ENCODE results near the gene RPS6KL1. TPM values are rescaled to one million over a fixed set of nuclear protein-coding genes. Genes with fewer than 3 reads are reported as not detected.
A peak's percentile ranks its signal among the peaks of the same experiment; 100 is the strongest.

RPS6KL1 gene
- total RNA-seq, 4 donors from 2014 or later, result 4.2 to 12.7 (median 6.7) TPM

- no peaks in the 10 kb centered on the region for H3K27me3 ChIP-seq
Observed at GRCh38 chr14:74915826-74916225, 7.2 kb downstream of the RPS6KL1 start.

GRCh38 chr14:74915426-74915825 is 7.6 kb downstream of the RPS6KL1 start:
- no peaks in the 10 kb centered on the region for H3K27me3 ChIP-seq
- no peak overlapping the region for H3K4me3 ChIP-seq
- no peak for DNase-seq
- H3K4me1 ChIP-seq, result peaks cover 0 to 8% (median 0%) of the 10 kb centered on the region in 4 donors
- no peak overlapping the region for H3K27ac ChIP-seq
- no peaks in the 10 kb centered on the region for H3K9me3 ChIP-seq
- TF ChIP-seq CTCF (IDR thresholded peaks at IDR 0.05), result no peak
- no peak for TF ChIP-seq POLR2A (IDR thresholded peaks at IDR 0.05)
- H3K36me3 ChIP-seq, result no peaks in the 10 kb centered on the region

More at GRCh38 chr14:74915826-74916225, 7.2 kb downstream of the RPS6KL1 start:
- H3K4me1 ChIP-seq, result peaks cover 0 to 8% (median 0%) of the 10 kb centered on the region in 4 donors
- no peak overlapping the region for H3K4me3 ChIP-seq
- TF ChIP-seq POLR2A (IDR thresholded peaks at IDR 0.05) (no peak), CTCF (IDR thresholded peaks at IDR 0.05) (no peak)
- no peak for DNase-seq
- no peaks in the 10 kb centered on the region for H3K36me3 ChIP-seq
- H3K9me3 ChIP-seq, result no peaks in the 10 kb centered on the region
- H3K27ac ChIP-seq, result no peak overlapping the region

GRCh38 chr14:74913986-74914573 is 9.0 kb downstream of the RPS6KL1 start:
- Histone ChIP-seq H3K27me3 (no peaks in the 10 kb centered on the region), H3K4me3 (no peak overlapping the region)

GRCh38 chr14:74913393-74913910 is 9.6 kb downstream of the RPS6KL1 start:
- Histone ChIP-seq H3K4me3 (no peak overlapping the region), H3K27ac (no peak overlapping the region), H3K4me1 (peaks cover 0 to 8% (median 0%) of the 10 kb centered on the region in 4 donors), H3K27me3 (no peaks in the 10 kb centered on the region), H3K36me3 (no peaks in the 10 kb centered on the region), H3K9me3 (no peaks in the 10 kb centered on the region)
- TF ChIP-seq POLR2A (IDR thresholded peaks at IDR 0.05), result no peak
- DNase-seq, result no peak

More at GRCh38 chr14:74913986-74914573, 9.0 kb downstream of the RPS6KL1 start:
- Histone ChIP-seq H3K4me1 (peaks cover 0 to 8% (median 0%) of the 10 kb centered on the region in 4 donors), H3K27ac (peak overlapping the region in 2 of 4 donors; percentile 17 to 35), H3K36me3 (no peaks in the 10 kb centered on the region), H3K9me3 (no peaks in the 10 kb centered on the region)
- peak in 1 of 3 donors; percentile 75 for DNase-seq
- TF ChIP-seq CTCF (IDR thresholded peaks at IDR 0.05) (peak; percentile 26 to 65 (median 58)), POLR2A (IDR thresholded peaks at IDR 0.05) (no peak)

- Histone ChIP-seq H3K27me3 (no peaks in the 10 kb centered on the region), H3K9me3 (no peaks in the 10 kb centered on the region), H3K4me1 (peaks cover 0 to 14% (median 0%) of the 10 kb centered on the region in 4 donors), H3K4me3 (no peak overlapping the region), H3K36me3 (no peaks in the 10 kb centered on the region), H3K27ac (no peak overlapping the region)
- TF ChIP-seq CTCF (IDR thresholded peaks at IDR 0.05), result no peak
- TF ChIP-seq POLR2A (IDR thresholded peaks at IDR 0.05), result no peak
- DNase-seq, result no peak
Observed at GRCh38 chr14:74912801-74913200, 10.3 kb downstream of the RPS6KL1 start.

GRCh38 chr14:74912111-74912510 is 10.9 kb downstream of the RPS6KL1 start:
- Histone ChIP-seq H3K27ac (no peak overlapping the region), H3K9me3 (no peaks in the 10 kb centered on the region), H3K27me3 (no peaks in the 10 kb centered on the region), H3K36me3 (no peaks in the 10 kb centered on the region), H3K4me1 (peaks cover 0 to 21% (median 2%) of the 10 kb centered on the region in 4 donors), H3K4me3 (no peak overlapping the region)
- DNase-seq, result no peak
- TF ChIP-seq CTCF (IDR thresholded peaks at IDR 0.05), result no peak
- no peak for TF ChIP-seq POLR2A (IDR thresholded peaks at IDR 0.05)

Data from Peyer's patch (tissue), 4 donors.